ENCODE measurements around the gene ANHX. TPM values are rescaled to one million over a fixed set of nuclear protein-coding genes. Genes with fewer than 3 reads are reported as not detected.

ANHX gene
- total and polyA plus RNA-seq, 2 donors (not counting 1 experiment from before 2014, with no cell fraction given) = not detected

GRCh38 chr12:133192847-133193246 lies 42.8 kb downstream of the ANHX start:
- POLR2A ChIA-PET = no interaction called here
- Histone ChIP-seq H3K36me3 (replicated peaks in 1 of 2; ENCODE audit: control extremely low read depth in 1 of 2, control insufficient read depth in 1 of 2, extremely low read depth in 1 of 2, insufficient read depth in 2 of 2, low read length in 1 of 2) (peaks cover 51 to 84% of the 10 kb centered on the region in 2 experiments), H3K9ac (ENCODE audit: low read length) (no peak overlapping the region), H3K79me2 (ENCODE audit: control insufficient read depth, insufficient read depth, low read length) (peaks cover 27% of the 10 kb centered on the region), H3K4me3 (ENCODE audit: control extremely low read depth in 1 of 5, extremely low read depth in 1 of 5, insufficient read depth in 1 of 5, low read depth in 2 of 5, low read length in 4 of 5) (no peak overlapping the region), H3K27me3 (replicated peaks in 1 of 4; ENCODE audit: control extremely low read depth in 1 of 4, control insufficient read depth in 3 of 4, insufficient read depth in 4 of 4, low read length in 3 of 4) (no peaks in the 10 kb centered on the region), H3K4me1 (ENCODE audit: control insufficient read depth in 2 of 2, insufficient read depth in 2 of 2, low read length in 2 of 2) (no peaks in the 10 kb centered on the region), H3K9me3 (ENCODE audit: control extremely low read depth in 1 of 3, control insufficient read depth in 2 of 3, insufficient read depth in 1 of 3, low read length in 2 of 3) (peaks cover 28 to 77% (median 70%) of the 10 kb centered on the region in 3 donors), H3K27ac (ENCODE audit: low read length in 2 of 2) (no peak overlapping the region), H2AFZ (ENCODE audit: insufficient read depth, low read depth, low read length, poor library complexity, severe bottlenecking) (no peak overlapping the region), H3K4me2 (replicated peaks; ENCODE audit: low read depth, low read length, poor library complexity, severe bottlenecking) (no peak overlapping the region), H4K20me1 (ENCODE audit: control insufficient read depth, insufficient read depth, low read length, poor library complexity, severe bottlenecking) (no peaks in the 10 kb centered on the region)
- intact Hi-C loops (cut with micrococcal nuclease) = no loop called here
- no peak for ATAC-seq (ENCODE audit: low read depth)
- TF ChIP-seq EZH2 (IDR thresholded peaks at IDR 0.05; ENCODE audit: borderline replicate concordance, insufficient read depth, low read depth, low read length, poor library complexity, severe bottlenecking) (no peak), CTCF (IDR thresholded peaks at IDR 0.05) (no peak)
- H3K4me3 Mint-ChIP-seq = no peak overlapping the region
- H3K9me3 Mint-ChIP-seq (ENCODE audit: insufficient read depth) = peaks cover 32% of the 10 kb centered on the region
- H3K27ac Mint-ChIP-seq = no peak overlapping the region
- CTCF ChIA-PET = no interaction called here
- no peak for DNase-seq
- H3K27me3 Mint-ChIP-seq = no peaks in the 10 kb centered on the region
- no peaks in the 10 kb centered on the region for H3K4me1 Mint-ChIP-seq
- WGBS (ENCODE audit: insufficient coverage) = 100% methylated on average over 3 of the region's 5 CpGs

GRCh38 chr12:133190176-133190575 lies 45.5 kb downstream of the ANHX start:
- Mint-ChIP-seq H3K27me3 (no peaks in the 10 kb centered on the region), H3K9me3 (ENCODE audit: insufficient read depth) (peaks cover 38% of the 10 kb centered on the region), H3K4me1 (no peaks in the 10 kb centered on the region), H3K4me3 (no peak overlapping the region), H3K27ac (no peak overlapping the region)
- CTCF ChIA-PET = no interaction called here
- no peak for TF ChIP-seq EZH2 (IDR thresholded peaks at IDR 0.05; ENCODE audit: borderline replicate concordance, insufficient read depth, low read depth, low read length, poor library complexity, severe bottlenecking)
- no peak for TF ChIP-seq CTCF (IDR thresholded peaks at IDR 0.05)
- Histone ChIP-seq H3K4me2 (replicated peaks; ENCODE audit: low read depth, low read length, poor library complexity, severe bottlenecking) (no peak overlapping the region), H4K20me1 (ENCODE audit: control insufficient read depth, insufficient read depth, low read length, poor library complexity, severe bottlenecking) (no peaks in the 10 kb centered on the region), H3K4me1 (ENCODE audit: control insufficient read depth in 2 of 2, insufficient read depth in 2 of 2, low read length in 2 of 2) (no peaks in the 10 kb centered on the region), H3K9me3 (ENCODE audit: control extremely low read depth in 1 of 3, control insufficient read depth in 2 of 3, insufficient read depth in 1 of 3, low read length in 2 of 3) (peaks cover 26 to 79% (median 77%) of the 10 kb centered on the region in 3 donors), H3K36me3 (replicated peaks in 1 of 2; ENCODE audit: control extremely low read depth in 1 of 2, control insufficient read depth in 1 of 2, extremely low read depth in 1 of 2, insufficient read depth in 2 of 2, low read length in 1 of 2) (peaks cover 56 to 98% of the 10 kb centered on the region in 2 experiments), H3K27me3 (replicated peaks in 1 of 4; ENCODE audit: control extremely low read depth in 1 of 4, control insufficient read depth in 3 of 4, insufficient read depth in 4 of 4, low read length in 3 of 4) (no peaks in the 10 kb centered on the region), H3K27ac (ENCODE audit: low read length in 2 of 2) (no peak overlapping the region), H3K9ac (ENCODE audit: low read length) (no peak overlapping the region), H3K79me2 (ENCODE audit: control insufficient read depth, insufficient read depth, low read length) (peaks cover 51% of the 10 kb centered on the region), H3K4me3 (ENCODE audit: control extremely low read depth in 1 of 5, extremely low read depth in 1 of 5, insufficient read depth in 1 of 5, low read depth in 2 of 5, low read length in 4 of 5) (no peak overlapping the region), H2AFZ (ENCODE audit: insufficient read depth, low read depth, low read length, poor library complexity, severe bottlenecking) (no peak overlapping the region)
- POLR2A ChIA-PET = no interaction called here
- DNase-seq (no peak), ATAC-seq (ENCODE audit: low read depth) (no peak)
- WGBS (ENCODE audit: insufficient coverage) = no CpG with 5 or more reads among the region's 2 CpGs
- intact Hi-C loops (cut with micrococcal nuclease) = no loop called here

Data from B cell (primary cell).